ENCODE results near the gene PAFAH2. TPM values are rescaled to one million over a fixed set of nuclear protein-coding genes. Genes with fewer than 3 reads are reported as not detected.

PAFAH2 gene
- total and polyA plus RNA-seq, 7 experiments from 2014 or later: 11.4 to 36.0 (median 19.5) TPM

DNA sequence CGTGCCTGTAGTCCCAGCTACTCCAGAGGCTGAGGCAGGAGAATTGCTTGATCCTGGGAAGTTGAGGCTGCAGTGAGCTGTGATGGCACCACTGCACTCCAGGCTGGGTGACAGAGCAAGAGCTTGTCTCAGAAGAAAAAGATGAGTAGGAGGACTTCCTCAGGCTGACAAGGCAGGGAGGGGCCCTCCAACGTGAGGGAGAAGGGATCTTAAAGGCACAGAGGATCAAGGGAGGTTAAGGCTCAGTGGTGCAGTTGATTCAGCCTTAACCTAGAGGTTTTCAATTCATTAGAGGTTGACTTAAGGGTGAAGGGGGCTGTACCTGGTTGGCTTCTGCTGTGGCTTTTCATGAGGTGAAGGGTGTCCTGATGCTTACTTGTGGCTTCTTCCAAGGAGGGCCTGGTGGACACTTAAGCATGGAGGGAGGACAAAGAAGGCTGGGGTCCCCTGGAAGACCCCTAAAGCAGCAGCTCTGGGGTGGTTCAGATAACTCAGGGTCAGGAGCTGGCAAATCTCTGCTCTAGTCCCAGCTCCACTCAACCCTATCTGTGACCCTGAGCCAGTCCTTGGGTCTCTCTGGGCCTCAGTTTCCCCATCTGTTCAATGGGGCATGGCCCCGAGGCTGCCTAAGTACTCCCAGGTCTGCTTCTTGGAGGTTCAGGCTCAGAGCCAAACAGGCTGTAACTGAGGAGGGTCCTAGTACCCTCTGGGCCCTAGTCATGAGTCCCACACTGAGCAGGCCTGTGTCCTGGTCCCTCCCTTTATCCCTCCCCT lies 30.0 kb upstream of the PAFAH2 start:
- no peaks in the 10 kb centered on the region for H3K9me3 Mint-ChIP-seq
- Histone ChIP-seq H3K36me3 (ENCODE audit: control insufficient read depth in 2 of 3, insufficient read depth in 3 of 3, low read length in 3 of 3) (no peaks in the 10 kb centered on the region), H3K27ac (ENCODE audit: low read depth, low read length) (no peak overlapping the region), H3K4me3 (ENCODE audit: low read length) (no peak overlapping the region), H3K4me1 (ENCODE audit: control insufficient read depth in 2 of 2, insufficient read depth in 2 of 2, low read length in 2 of 2) (no peaks in the 10 kb centered on the region), H3K9me3 (ENCODE audit: control insufficient read depth in 2 of 3, low read length in 3 of 3) (no peaks in the 10 kb centered on the region), H3K27me3 (ENCODE audit: control insufficient read depth in 2 of 2, insufficient read depth in 2 of 2, low read length in 2 of 2) (no peaks in the 10 kb centered on the region)
- no peak overlapping the region for H3K4me3 Mint-ChIP-seq
- DNase-seq (no peak), ATAC-seq (no peak)
- no peaks in the 10 kb centered on the region for H3K36me3 Mint-ChIP-seq
- peaks cover 0 to 7% (median 0%) of the 10 kb centered on the region in 5 donors for H3K27me3 Mint-ChIP-seq
- H3K4me1 Mint-ChIP-seq: peaks cover 0 to 8% (median 4%) of the 10 kb centered on the region in 7 donors
- CTCF ChIA-PET: interaction anchor here (1.1 kb wide), 1 partner anchor 117 kb away, joined by 3 read pairs; no protein-coding TSS in a partner anchor
- POLR2A ChIA-PET: interaction anchor here (0.8 kb wide), 1 partner anchor 154 kb away, joined by 4 read pairs; no protein-coding TSS in a partner anchor
- no peak overlapping the region for H3K27ac Mint-ChIP-seq
- intact Hi-C loops (cut with micrococcal nuclease): no loop called here

DNA sequence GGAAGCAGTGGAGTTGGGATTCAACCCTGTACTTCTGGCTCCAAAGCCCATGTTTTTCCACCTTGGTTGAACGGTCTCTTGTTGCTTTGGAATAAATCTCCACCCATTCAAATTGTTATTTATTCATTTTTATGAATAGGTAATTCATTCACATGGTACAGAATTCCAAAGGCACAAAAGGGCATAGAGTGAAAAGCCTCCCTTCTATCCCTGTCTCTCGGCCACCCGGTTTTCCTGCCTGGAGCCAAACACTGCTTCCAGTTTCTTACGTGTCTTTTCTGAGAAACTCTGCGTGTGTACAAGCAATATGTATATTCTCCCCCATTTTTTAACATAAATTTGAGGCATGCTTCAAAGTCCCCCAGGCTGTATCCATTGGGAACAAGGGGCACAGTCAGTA lies 27.7 kb upstream of the PAFAH2 start:
- ATAC-seq (no peak), DNase-seq (no peak)
- peaks cover 0 to 6% (median 0%) of the 10 kb centered on the region in 5 donors for H3K27me3 Mint-ChIP-seq
- no peak overlapping the region for H3K27ac Mint-ChIP-seq
- Histone ChIP-seq H3K36me3 (ENCODE audit: control insufficient read depth in 2 of 3, insufficient read depth in 3 of 3, low read length in 3 of 3) (no peaks in the 10 kb centered on the region), H3K27ac (ENCODE audit: low read depth, low read length) (no peak overlapping the region), H3K9me3 (ENCODE audit: control insufficient read depth in 2 of 3, low read length in 3 of 3) (no peaks in the 10 kb centered on the region), H3K4me3 (ENCODE audit: low read length) (no peak overlapping the region), H3K27me3 (ENCODE audit: control insufficient read depth in 2 of 2, insufficient read depth in 2 of 2, low read length in 2 of 2) (no peaks in the 10 kb centered on the region), H3K4me1 (ENCODE audit: control insufficient read depth in 2 of 2, insufficient read depth in 2 of 2, low read length in 2 of 2) (no peaks in the 10 kb centered on the region)
- intact Hi-C loops (cut with micrococcal nuclease): no loop called here
- H3K9me3 Mint-ChIP-seq: no peaks in the 10 kb centered on the region
- H3K4me1 Mint-ChIP-seq: peaks cover 0 to 8% (median 4%) of the 10 kb centered on the region in 7 donors
- no peaks in the 10 kb centered on the region for H3K36me3 Mint-ChIP-seq
- ChIA-PET CTCF (no interaction called here), POLR2A (interaction anchor here (0.6 to 0.7 kb wide), 2 partner anchors 203 to 205 kb away, joined by 3 to 5 read pairs; no protein-coding TSS in a partner anchor)
- H3K4me3 Mint-ChIP-seq: no peak overlapping the region

GRCh38 chr1:26025060-26025459 lies 27.2 kb upstream of the PAFAH2 start:
- Histone ChIP-seq H3K4me1 (ENCODE audit: control insufficient read depth in 2 of 2, insufficient read depth in 2 of 2, low read length in 2 of 2) (no peaks in the 10 kb centered on the region), H3K27me3 (ENCODE audit: control insufficient read depth in 2 of 2, insufficient read depth in 2 of 2, low read length in 2 of 2) (no peaks in the 10 kb centered on the region), H3K36me3 (ENCODE audit: control insufficient read depth in 2 of 3, insufficient read depth in 3 of 3, low read length in 3 of 3) (no peaks in the 10 kb centered on the region), H3K9me3 (ENCODE audit: control insufficient read depth in 2 of 3, low read length in 3 of 3) (no peaks in the 10 kb centered on the region), H3K4me3 (ENCODE audit: low read length) (no peak overlapping the region), H3K27ac (ENCODE audit: low read depth, low read length) (no peak overlapping the region)
- POLR2A ChIA-PET: no interaction called here
- no peak for ATAC-seq
- Mint-ChIP-seq H3K4me1 (peaks cover under 1 to 8% (median 7%) of the 10 kb centered on the region in 7 donors), H3K4me3 (no peak overlapping the region), H3K36me3 (no peaks in the 10 kb centered on the region), H3K9me3 (no peaks in the 10 kb centered on the region), H3K27ac (no peak overlapping the region), H3K27me3 (peaks cover 0 to 6% (median 0%) of the 10 kb centered on the region in 5 donors)
- intact Hi-C loops (cut with micrococcal nuclease): no loop called here
- CTCF ChIA-PET: no interaction called here
- DNase-seq: no peak

- no peak overlapping the region for H3K27ac Mint-ChIP-seq
- Histone ChIP-seq H3K27ac (ENCODE audit: low read depth, low read length) (no peak overlapping the region), H3K4me3 (ENCODE audit: low read length) (no peak overlapping the region), H3K27me3 (ENCODE audit: control insufficient read depth in 2 of 2, insufficient read depth in 2 of 2, low read length in 2 of 2) (no peaks in the 10 kb centered on the region), H3K4me1 (ENCODE audit: control insufficient read depth in 2 of 2, insufficient read depth in 2 of 2, low read length in 2 of 2) (no peaks in the 10 kb centered on the region), H3K9me3 (ENCODE audit: control insufficient read depth in 2 of 3, low read length in 3 of 3) (no peaks in the 10 kb centered on the region), H3K36me3 (ENCODE audit: control insufficient read depth in 2 of 3, insufficient read depth in 3 of 3, low read length in 3 of 3) (no peaks in the 10 kb centered on the region)
- DNase-seq: no peak
- no peaks in the 10 kb centered on the region for H3K36me3 Mint-ChIP-seq
- CTCF ChIA-PET: no interaction called here
- no peak overlapping the region for H3K4me3 Mint-ChIP-seq
- intact Hi-C loops (cut with micrococcal nuclease): no loop called here
- peaks cover 0 to 6% (median 0%) of the 10 kb centered on the region in 5 donors for H3K27me3 Mint-ChIP-seq
- peaks cover 8 to 14% (median 11%) of the 10 kb centered on the region in 7 donors for H3K4me1 Mint-ChIP-seq
- H3K9me3 Mint-ChIP-seq: no peaks in the 10 kb centered on the region
- no peak for ATAC-seq
- POLR2A ChIA-PET: no interaction called here
These were observed 26.0 kb upstream of the PAFAH2 start for GRCh38 chr1:26023826-26024225.

GRCh38 chr1:26023009-26023408 lies 25.1 kb upstream of the PAFAH2 start:
- no peak for DNase-seq
- H3K27ac ChIP-seq (ENCODE audit: low read depth, low read length): no peak overlapping the region
- no peak overlapping the region for H3K4me3 Mint-ChIP-seq
- no peaks in the 10 kb centered on the region for H3K36me3 Mint-ChIP-seq
- H3K4me1 ChIP-seq (ENCODE audit: control insufficient read depth in 2 of 2, insufficient read depth in 2 of 2, low read length in 2 of 2): no peaks in the 10 kb centered on the region
- intact Hi-C loops (cut with micrococcal nuclease): no loop called here
- H3K27ac Mint-ChIP-seq: no peak overlapping the region
- H3K4me1 Mint-ChIP-seq: peaks cover 8 to 14% (median 11%) of the 10 kb centered on the region in 7 donors
- ChIA-PET CTCF (no interaction called here), POLR2A (interaction anchor here (0.5 kb wide), 1 partner anchor 377 kb away, joined by 3 read pairs; no protein-coding TSS in a partner anchor)
- H3K36me3 ChIP-seq (ENCODE audit: control insufficient read depth in 2 of 3, insufficient read depth in 3 of 3, low read length in 3 of 3): no peaks in the 10 kb centered on the region
- no peaks in the 10 kb centered on the region for H3K9me3 ChIP-seq (ENCODE audit: control insufficient read depth in 2 of 3, low read length in 3 of 3)
- no peaks in the 10 kb centered on the region for H3K27me3 ChIP-seq (ENCODE audit: control insufficient read depth in 2 of 2, insufficient read depth in 2 of 2, low read length in 2 of 2)
- ATAC-seq: no peak
- H3K9me3 Mint-ChIP-seq: no peaks in the 10 kb centered on the region
- H3K27me3 Mint-ChIP-seq: peaks cover 0 to 6% (median 0%) of the 10 kb centered on the region in 5 donors
- H3K4me3 ChIP-seq (ENCODE audit: low read length): no peak overlapping the region

DNA sequence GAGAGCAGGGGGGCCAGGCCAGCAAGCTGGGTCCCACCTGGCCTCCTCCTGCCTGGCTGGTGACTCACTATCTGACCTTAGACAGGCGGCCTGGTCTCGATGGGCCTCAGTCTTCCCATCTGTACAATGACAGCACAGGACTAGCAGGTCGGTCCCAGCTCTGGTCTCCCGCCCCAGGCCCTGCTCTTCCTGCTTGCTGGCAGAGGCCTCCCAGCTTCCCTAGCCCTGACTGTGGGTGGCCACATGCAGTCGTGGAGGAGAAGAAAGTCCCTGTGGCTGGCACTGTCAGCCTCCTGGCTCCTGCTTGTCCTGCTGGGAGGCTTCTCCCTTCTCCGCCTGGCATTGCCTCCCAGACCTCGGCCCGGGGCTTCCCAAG lies 24.5 kb upstream of the PAFAH2 start:
- no peak overlapping the region for H3K4me3 Mint-ChIP-seq
- ATAC-seq (no peak), DNase-seq (no peak)
- H3K4me1 Mint-ChIP-seq: peaks cover 3 to 11% (median 8%) of the 10 kb centered on the region in 7 donors
- no peak overlapping the region for H3K27ac Mint-ChIP-seq
- ChIA-PET CTCF (no interaction called here), POLR2A (interaction anchor here (0.5 kb wide), 1 partner anchor 378 kb away, joined by 3 read pairs; no protein-coding TSS in a partner anchor)
- no peak overlapping the region for H3K4me3 ChIP-seq (ENCODE audit: low read length)
- no peaks in the 10 kb centered on the region for H3K9me3 ChIP-seq (ENCODE audit: control insufficient read depth in 2 of 3, low read length in 3 of 3)
- no peaks in the 10 kb centered on the region for H3K36me3 Mint-ChIP-seq
- intact Hi-C loops (cut with micrococcal nuclease): no loop called here
- H3K27me3 Mint-ChIP-seq: peaks cover 0 to 6% (median 0%) of the 10 kb centered on the region in 5 donors
- no peaks in the 10 kb centered on the region for H3K9me3 Mint-ChIP-seq
- no peaks in the 10 kb centered on the region for H3K36me3 ChIP-seq (ENCODE audit: control insufficient read depth in 2 of 3, insufficient read depth in 3 of 3, low read length in 3 of 3)
- H3K4me1 ChIP-seq (ENCODE audit: control insufficient read depth in 2 of 2, insufficient read depth in 2 of 2, low read length in 2 of 2): no peaks in the 10 kb centered on the region
- H3K27me3 ChIP-seq (ENCODE audit: control insufficient read depth in 2 of 2, insufficient read depth in 2 of 2, low read length in 2 of 2): no peaks in the 10 kb centered on the region
- no peak overlapping the region for H3K27ac ChIP-seq (ENCODE audit: low read depth, low read length)

Data from naive thymus-derived CD4-positive, alpha-beta T cell (primary cell).